HepG2 (cell line): ENCODE data around the gene ZNF792. TPM values are rescaled to one million over a fixed set of nuclear protein-coding genes. Genes with fewer than 3 reads are reported as not detected.
A peak's percentile ranks its signal among the peaks of the same experiment; 100 is the strongest.

Source experiments
- ARID2 ChIP-seq: sonication (generic); formaldehyde crosslinking; IDR thresholded peaks from 2 replicates; pipeline ENCODE4 v1.8.1; 2022; ENCODE audit warnings: mild to moderate bottlenecking, missing genetic modification reagents, borderline replicate concordance
- BRCA1 ChIP-seq: sonication (generic); formaldehyde crosslinking; IDR thresholded peaks from 2 replicates; pipeline ENCODE4 v1.4.0; 2020; ENCODE audit warnings: missing genetic modification reagents
- CBX5 ChIP-seq: sonication (generic); formaldehyde crosslinking; IDR thresholded peaks from 2 replicates; pipeline ENCODE4 v1.4.0; 2020; ENCODE audit warnings: missing genetic modification reagents, borderline replicate concordance
- CHD2 ChIP-seq: IDR thresholded peaks from 2 replicates; pipeline ENCODE4 v1.6.1; 2011; ENCODE audit warnings: low read depth, low read length, improper control_type of control experiment
- GATAD2A ChIP-seq: IDR thresholded peaks from 2 replicates; pipeline ENCODE4 v1.6.1; 2016
- KAT8 ChIP-seq: IDR thresholded peaks from 2 replicates; pipeline ENCODE4 v1.6.1; 2016; ENCODE audit warnings: missing genetic modification reagents, missing compliant biosample characterization
- KMT2B ChIP-seq: IDR thresholded peaks from 2 replicates; pipeline ENCODE4 v1.6.1; 2016; ENCODE audit warnings: missing genetic modification reagents, missing compliant biosample characterization
- MED13 ChIP-seq: sonication (generic); formaldehyde crosslinking; IDR thresholded peaks from 2 replicates; pipeline ENCODE4 v1.5.0; 2020; ENCODE audit warnings: missing genetic modification reagents
- MYPOP ChIP-seq: sonication (generic); formaldehyde crosslinking; IDR thresholded peaks from 2 replicates; pipeline ENCODE4 v1.8.1; 2023; ENCODE audit warnings: mild to moderate bottlenecking, moderate library complexity, missing genetic modification reagents
- RAD21 ChIP-seq: fragments of 450-650 bp; formaldehyde crosslinking; IDR thresholded peaks from 2 replicates; pipeline ENCODE4 v1.5.0; 2020; ENCODE audit warnings: mild to moderate bottlenecking
- RARA ChIP-seq: IDR thresholded peaks from 2 replicates; pipeline ENCODE4 v1.6.1; 2016; ENCODE audit warnings: missing genetic modification reagents, missing compliant biosample characterization
- RCOR2 ChIP-seq: IDR thresholded peaks from 2 replicates; pipeline ENCODE4 v1.6.1; 2016; ENCODE audit warnings: missing biosample characterization, missing genetic modification reagents
- SAFB2 ChIP-seq: sonication (generic); formaldehyde crosslinking; IDR thresholded peaks from 2 replicates; pipeline ENCODE4 v1.5.1; 2020; ENCODE audit warnings: missing genetic modification reagents, low read depth, mild to moderate bottlenecking, borderline replicate concordance
- SETDB1 ChIP-seq: sonication (generic); formaldehyde crosslinking; IDR thresholded peaks from 2 replicates; pipeline ENCODE4 v1.5.1; 2020; ENCODE audit warnings: missing genetic modification reagents, mild to moderate bottlenecking, borderline replicate concordance
- SP4 ChIP-seq: sonication (generic); formaldehyde crosslinking; IDR thresholded peaks from 2 replicates; pipeline ENCODE4 v1.8.1; 2023; ENCODE audit warnings: mild to moderate bottlenecking, missing genetic modification reagents
- TEAD3 ChIP-seq: optimal IDR thresholded peaks from 2 replicates; pipeline ENCODE3; 2016; ENCODE audit warnings: borderline replicate concordance
- TFDP1 ChIP-seq: IDR thresholded peaks from 2 replicates; pipeline ENCODE4 v1.6.1; 2016; ENCODE audit warnings: missing compliant biosample characterization, missing genetic modification reagents, borderline replicate concordance
- ZBTB46 ChIP-seq: sonication (generic); formaldehyde crosslinking; IDR thresholded peaks from 2 replicates; pipeline ENCODE4 v1.4.0; 2020; ENCODE audit warnings: mild to moderate bottlenecking, missing genetic modification reagents, borderline replicate concordance
- ZFP37 ChIP-seq: sonication (generic); formaldehyde crosslinking; IDR thresholded peaks from 2 replicates; pipeline ENCODE4 v1.4.0; 2020; ENCODE audit warnings: missing genetic modification reagents, borderline replicate concordance
- ZFP91 ChIP-seq: sonication (generic); formaldehyde crosslinking; IDR thresholded peaks from 2 replicates; pipeline ENCODE4 v1.9.0; 2022; ENCODE audit warnings: missing genetic modification reagents, mild to moderate bottlenecking, borderline replicate concordance
- ZNF136 ChIP-seq: sonication (generic); formaldehyde crosslinking; IDR thresholded peaks from 2 replicates; pipeline ENCODE4 v1.8.1; 2022; ENCODE audit warnings: low read depth, mild to moderate bottlenecking, moderate library complexity, missing genetic modification reagents
- ZNF33B ChIP-seq: sonication (generic); formaldehyde crosslinking; IDR thresholded peaks from 2 replicates; pipeline ENCODE4 v1.5.1; 2020; ENCODE audit warnings: mild to moderate bottlenecking, missing genetic modification reagents
- ZNF704 ChIP-seq: sonication (generic); formaldehyde crosslinking; IDR thresholded peaks from 2 replicates; pipeline ENCODE4 v1.8.1; 2023; ENCODE audit warnings: mild to moderate bottlenecking, inconsistent platforms, moderate library complexity, missing genetic modification reagents, borderline replicate concordance
- polyA plus RNA-seq, 8 experiments: library from polyadenylated mRNA; depleted of rRNA in 3 of 8; stranded (reverse) in 7 of 8; unstranded in 1 of 8; fragments of >200 nt; fragmentation: Illumina TruSeq in 4 of 8; extraction: Trizol in 4 of 8; gene quantifications; 2 replicates each; pipeline versions ENCODE4 v1.2.1 to v1.2.3, GENCODE V29; 2011 to 2016; ENCODE audit warnings: low read depth in 4 of 8, missing spikeins in 1 of 8, mixed read lengths in 1 of 8; ENCODE audit not compliant: insufficient read depth in 1 of 8
- total RNA-seq, 5 experiments: library from RNA; depleted of rRNA; stranded (reverse); fragments of >200 nt; fragmentation: Illumina TruSeq; extraction: Trizol; gene quantifications; 2 replicates each; pipeline ENCODE4 v1.2.3, GENCODE V29; 2016; ENCODE audit warnings: low read depth in 1 of 5

Gene ZNF792
- total and polyA plus RNA-seq, 2 of the 13 experiments (the other 11 are each of a cell fraction or from before 2014, with no cell fraction given): 5.5 to 11.5 TPM

- no peak for TF ChIP-seq TFDP1
- no peak; the same call in 1 of the 2 replicates for TF ChIP-seq SAFB2 (CRISPR knock-in tag)
- TF ChIP-seq ARID2 (CRISPR knock-in tag): 0 out of 2 replicates have a peak, but pooled peaks have one; percentile 83
- peak; percentile 85 for TF ChIP-seq RARA (CRISPR knock-in tag)
- no peak for TF ChIP-seq ZBTB46 (CRISPR knock-in tag)
- peak; percentile 56; the same call in 1 of the 2 replicates for TF ChIP-seq KMT2B (CRISPR knock-in tag)
- peak; percentile 81; the same call in 1 of the 2 replicates for TF ChIP-seq GATAD2A (CRISPR knock-in tag)
- TF ChIP-seq TEAD3 (CRISPR knock-in tag): no peak
- no peak for TF ChIP-seq ZNF33B (CRISPR knock-in tag)
- TF ChIP-seq ZFP37 (CRISPR knock-in tag): no peak
- TF ChIP-seq CBX5 (CRISPR knock-in tag): peak; percentile 46; the same call in 1 of the 2 replicates
- TF ChIP-seq BRCA1 (CRISPR knock-in tag): no peak; the same call in 1 of the 2 replicates
- no peak for TF ChIP-seq ZNF704 (CRISPR knock-in tag)
- peak; percentile 22; the same call in 1 of the 2 replicates for TF ChIP-seq RAD21 (CRISPR knock-in tag)
- peak; percentile 42 for TF ChIP-seq KAT8 (CRISPR knock-in tag)
- TF ChIP-seq CHD2: no peak
- no peak for TF ChIP-seq ZNF136 (CRISPR knock-in tag)
- TF ChIP-seq ZFP91 (CRISPR knock-in tag): peak; percentile 44; the same call in 1 of the 2 replicates
- TF ChIP-seq SETDB1 (CRISPR knock-in tag): no peak
- 0 out of 2 replicates have a peak, but pooled peaks have one; percentile 8 for TF ChIP-seq MYPOP
- TF ChIP-seq RCOR2: no peak; the same call in 1 of the 2 replicates
- TF ChIP-seq MED13 (CRISPR knock-in tag): no peak
- TF ChIP-seq SP4 (CRISPR knock-in tag): 0 out of 2 replicates have a peak, but pooled peaks have one; percentile 57
Observed at GRCh38 chr19:34994643-34995541, 30.9 kb upstream of the ZNF792 start (continued).
